Fibroblast of skin of right biceps (primary cell): ENCODE results near the gene NDUFA3.

Experiments used
- DNase-seq: peaks from one replicate; pipeline ENCODE4 v3.0.0-alpha.2; 2013

Gene NDUFA3

GRCh38 chr19:54108496-54108895 lies 5.8 kb downstream of the NDUFA3 start:
- no peak for DNase-seq

GRCh38 chr19:54109651-54110050 lies 7.0 kb downstream of the NDUFA3 start:
- no peak for DNase-seq

GRCh38 chr19:54114340-54115108 lies 11.9 kb downstream of the NDUFA3 start:
- DNase-seq = peak; percentile 19

GRCh38 chr19:54115109-54116063 lies 12.7 kb downstream of the NDUFA3 start, which contains the start of the genes PRPF31 and TFPT:
Gene PRPF31, plus strand, starts transcription at chr19:54115754. Its CDS starts 2,525 bp downstream, at chr19:54118279.
Gene TFPT, minus strand, starts transcription at chr19:54115657. Its CDS starts 388 bp downstream, at chr19:54115269.
- peak; percentile 99 for DNase-seq

GRCh38 chr19:54121259-54121658 lies 18.6 kb downstream of the NDUFA3 start:
- DNase-seq = no peak

GRCh38 chr19:54123682-54124081 lies 21.0 kb downstream of the NDUFA3 start:
- DNase-seq = no peak

GRCh38 chr19:54124393-54124792 lies 21.7 kb downstream of the NDUFA3 start:
- DNase-seq = no peak

- no peak for DNase-seq
Measured at GRCh38 chr19:54125713-54126112, 23.1 kb downstream of the NDUFA3 start.

- no peak for DNase-seq
Measured at GRCh38 chr19:54127688-54128440, 25.2 kb downstream of the NDUFA3 start.

- DNase-seq = no peak
Measured at GRCh38 chr19:54128441-54128725, 25.7 kb downstream of the NDUFA3 start.

- no peak for DNase-seq
Measured at GRCh38 chr19:54128796-54129616, 26.4 kb downstream of the NDUFA3 start.

- no peak for DNase-seq
Measured at GRCh38 chr19:54129617-54129996, 27.0 kb downstream of the NDUFA3 start.

GRCh38 chr19:54133312-54133956 lies 30.8 kb downstream of the NDUFA3 start:
- peak; percentile 53 for DNase-seq

GRCh38 chr19:54133957-54134590 lies 31.4 kb downstream of the NDUFA3 start:
- DNase-seq = no peak

- DNase-seq = no peak
Measured at GRCh38 chr19:54136086-54136863, 33.6 kb downstream of the NDUFA3 start.

- DNase-seq = peak; percentile 100
Measured at GRCh38 chr19:54136864-54137698, 34.4 kb downstream of the NDUFA3 start.

GRCh38 chr19:54137699-54138488 lies 35.2 kb downstream of the NDUFA3 start, which contains the start of gene CNOT3:
Gene CNOT3, plus strand, starts transcription at chr19:54137762. Its CDS starts 5,217 bp downstream, at chr19:54142979.
- DNase-seq = no peak

GRCh38 chr19:54138489-54139256 lies 36.0 kb downstream of the NDUFA3 start:
- no peak for DNase-seq
